Esophagus muscularis mucosa (tissue), 4 donors: ENCODE results near the gene MSH3. TPM values are rescaled to one million over a fixed set of nuclear protein-coding genes. Genes with fewer than 3 reads are reported as not detected.

Source experiments
- DNase-seq: peaks from one replicate; pipeline ENCODE4 v3.0.0-alpha.2; 2017; ENCODE audit errors: extremely low spot score
- H3K27ac ChIP-seq, 4 donors: fragments of 200-600 bp; sonication (generic); replicated peaks in 1 of 4; 1 replicate in 3 of 4; 2 replicates in 1 of 4; pipeline ENCODE4 v1.5.1; 2016 to 2019; ENCODE audit warnings: mild to moderate bottlenecking in 1 of 4
- H3K27me3 ChIP-seq, 4 donors: fragments of 200-600 bp; sonication (generic); one replicate each; pipeline versions ENCODE4 v1.5.1 to v1.6.0; 2016 to 2019
- H3K36me3 ChIP-seq, 4 donors: fragments of 200-600 bp; sonication (generic); one replicate each; pipeline ENCODE4 v1.5.1; 2016 to 2019
- H3K4me1 ChIP-seq, 4 donors: fragments of 200-600 bp; sonication (generic); one replicate each; pipeline ENCODE4 v1.5.1; 2016 to 2019
- H3K4me3 ChIP-seq, 4 donors: fragments of 200-600 bp; sonication (generic); 1 replicate in 2 of 4; 2 replicates in 2 of 4; pipeline ENCODE4 v1.5.1; 2016 to 2019; ENCODE audit warnings: mild to moderate bottlenecking in 4 of 4, moderate library complexity in 1 of 4
- H3K9me3 ChIP-seq, 4 donors: fragments of 200-600 bp; sonication (generic); 1 replicate in 3 of 4; 2 replicates in 1 of 4; pipeline ENCODE4 v1.5.1; 2016 to 2019
- EP300 ChIP-seq: sonication (generic); formaldehyde crosslinking; IDR thresholded peaks from one replicate; pipeline ENCODE4 v1.6.1; 2017; ENCODE audit warnings: antibody characterized with exemption
- POLR2A ChIP-seq: fragments of 450-650 bp; IDR thresholded peaks from one replicate; pipeline ENCODE4 v1.6.1; 2017; ENCODE audit warnings: antibody characterized with exemption, moderate library complexity, mild to moderate bottlenecking, low read depth
- POLR2AphosphoS5 ChIP-seq, 2 donors: sonication (generic); formaldehyde crosslinking; IDR thresholded peaks; one replicate each; pipeline ENCODE4 v1.6.1; 2017; ENCODE audit warnings: antibody characterized with exemption in 2 of 2
- WGBS: methylation state at CpG from one replicate; pipeline ENCODE4 v1.1.5; 2018; 5-methylcytosine and 5-hydroxymethylcytosine counted together
- intact Hi-C: fragments of 100-400 bp; cut with DNase I; formaldehyde crosslinking; loops from one replicate; pipeline ENCODE4 v1.15.1; 2023
- total RNA-seq, 4 donors: library from RNA; depleted of rRNA; stranded (reverse); fragments of >200 nt; gene quantifications; one replicate each; pipeline versions ENCODE4 v1.1.0 to v1.2.1, GENCODE V29; 2016
- TF ChIP-seq, protein P1 (sequence below), 3 experiments: fragments of 200-600 bp in 2 of 3; fragments of 450-650 bp in 1 of 3; sonication (generic) in 2 of 3; IDR thresholded peaks; one replicate each; pipeline ENCODE4 v1.5.1; 2017 to 2019; ENCODE audit warnings: antibody characterized with exemption in 3 of 3, mild to moderate bottlenecking in 2 of 3, moderate library complexity in 1 of 3

Gene MSH3
- total RNA-seq, 4 donors from 2014 or later, result 7.6 to 11.6 (median 9.3) TPM

DNA sequence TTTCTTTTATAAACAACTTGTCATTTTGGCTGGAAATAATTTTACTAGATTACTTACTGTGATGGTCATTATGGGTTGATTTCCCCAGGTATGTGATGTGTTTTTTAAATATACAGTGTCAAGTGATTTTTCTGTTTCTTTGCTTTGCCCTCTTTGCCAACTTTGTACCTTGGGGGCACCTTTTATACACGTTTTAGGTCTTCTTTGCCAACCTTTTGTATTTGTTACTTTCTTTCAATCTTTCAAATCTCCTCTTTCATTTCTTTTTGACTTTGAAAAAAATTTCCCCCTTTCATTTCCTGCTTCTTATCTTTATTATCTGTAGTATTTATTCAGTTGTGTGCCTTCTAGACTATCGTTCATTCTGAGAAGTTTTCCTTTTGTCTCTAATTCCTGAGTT is 65.7 kb downstream of the MSH3 start:
- H3K36me3 ChIP-seq, result peaks cover 0 to 14% (median 6%) of the 10 kb centered on the region in 4 donors
- H3K27me3 ChIP-seq, result no peaks in the 10 kb centered on the region
- intact Hi-C loops, result no loop called here
- no peak for TF ChIP-seq POLR2A
- TF ChIP-seq EP300, result no peak
- TF ChIP-seq, protein P1, sequence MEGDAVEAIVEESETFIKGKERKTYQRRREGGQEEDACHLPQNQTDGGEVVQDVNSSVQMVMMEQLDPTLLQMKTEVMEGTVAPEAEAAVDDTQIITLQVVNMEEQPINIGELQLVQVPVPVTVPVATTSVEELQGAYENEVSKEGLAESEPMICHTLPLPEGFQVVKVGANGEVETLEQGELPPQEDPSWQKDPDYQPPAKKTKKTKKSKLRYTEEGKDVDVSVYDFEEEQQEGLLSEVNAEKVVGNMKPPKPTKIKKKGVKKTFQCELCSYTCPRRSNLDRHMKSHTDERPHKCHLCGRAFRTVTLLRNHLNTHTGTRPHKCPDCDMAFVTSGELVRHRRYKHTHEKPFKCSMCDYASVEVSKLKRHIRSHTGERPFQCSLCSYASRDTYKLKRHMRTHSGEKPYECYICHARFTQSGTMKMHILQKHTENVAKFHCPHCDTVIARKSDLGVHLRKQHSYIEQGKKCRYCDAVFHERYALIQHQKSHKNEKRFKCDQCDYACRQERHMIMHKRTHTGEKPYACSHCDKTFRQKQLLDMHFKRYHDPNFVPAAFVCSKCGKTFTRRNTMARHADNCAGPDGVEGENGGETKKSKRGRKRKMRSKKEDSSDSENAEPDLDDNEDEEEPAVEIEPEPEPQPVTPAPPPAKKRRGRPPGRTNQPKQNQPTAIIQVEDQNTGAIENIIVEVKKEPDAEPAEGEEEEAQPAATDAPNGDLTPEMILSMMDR (IDR thresholded peaks at IDR 0.05), result no peak
- TF ChIP-seq POLR2AphosphoS5 (IDR thresholded peaks at IDR 0.05), result no peak
- no peak for DNase-seq
- no peak overlapping the region for H3K27ac ChIP-seq
- H3K4me1 ChIP-seq, result no peaks in the 10 kb centered on the region
- WGBS, result 93% methylated on average over 2 of the region's 2 CpGs
- no peak overlapping the region for H3K4me3 ChIP-seq
- peaks cover 0 to 10% (median 0%) of the 10 kb centered on the region in 4 donors for H3K9me3 ChIP-seq

DNA sequence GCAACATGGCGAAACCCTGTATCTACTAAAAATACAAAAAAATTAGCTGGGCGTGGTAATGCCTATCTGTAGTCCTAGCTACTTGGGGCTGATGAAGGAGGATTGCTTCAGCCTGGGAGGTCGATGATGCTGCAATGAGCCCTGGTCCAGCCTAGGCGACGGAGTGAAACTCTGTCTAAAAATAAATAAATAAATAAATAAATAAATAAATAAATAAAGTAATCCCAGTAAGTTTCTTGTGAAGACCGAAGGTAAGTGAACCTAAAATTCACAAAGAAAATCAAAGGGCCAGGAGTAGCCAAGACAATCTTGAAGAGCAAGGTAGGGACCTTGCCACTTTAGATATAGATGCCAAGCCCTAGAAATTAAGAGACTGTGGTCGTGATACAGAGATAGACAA is 68.5 kb downstream of the MSH3 start:
- TF ChIP-seq POLR2AphosphoS5 (IDR thresholded peaks at IDR 0.05), result no peak
- TF ChIP-seq, protein P1 (IDR thresholded peaks at IDR 0.05), result no peak
- TF ChIP-seq EP300, result no peak
- no peak for TF ChIP-seq POLR2A
- H3K9me3 ChIP-seq, result peaks cover 0 to 10% (median 0%) of the 10 kb centered on the region in 4 donors
- H3K36me3 ChIP-seq, result peaks cover 6 to 37% (median 28%) of the 10 kb centered on the region in 4 donors
- WGBS, result 96% methylated on average over 7 of the region's 7 CpGs
- no peak overlapping the region for H3K4me3 ChIP-seq
- H3K4me1 ChIP-seq, result no peaks in the 10 kb centered on the region
- no peaks in the 10 kb centered on the region for H3K27me3 ChIP-seq
- no peak for DNase-seq
- intact Hi-C loops, result no loop called here
- H3K27ac ChIP-seq, result no peak overlapping the region

DNA sequence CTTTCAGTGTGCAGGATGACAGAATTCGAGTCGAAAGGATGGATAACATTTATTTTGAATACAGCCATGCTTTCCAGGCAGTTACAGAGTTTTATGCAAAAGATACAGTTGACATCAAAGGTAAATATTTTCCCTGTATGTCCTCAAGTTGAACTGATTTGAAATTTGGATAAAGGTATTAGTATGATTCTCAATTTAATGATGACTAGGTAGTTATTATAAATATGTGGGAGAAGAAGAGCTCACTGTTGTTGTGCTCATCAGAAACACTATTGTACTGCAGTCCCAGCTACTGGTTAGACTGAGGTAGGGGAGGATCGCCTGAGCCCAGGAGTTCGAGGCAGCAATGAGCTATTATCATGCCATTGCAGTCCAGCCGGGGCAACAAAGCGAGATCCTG is 71.0 kb downstream of the MSH3 start:
- Histone ChIP-seq H3K36me3 (peaks cover 17 to 51% (median 28%) of the 10 kb centered on the region in 4 donors), H3K9me3 (no peaks in the 10 kb centered on the region), H3K4me1 (no peaks in the 10 kb centered on the region), H3K4me3 (no peak overlapping the region), H3K27me3 (no peaks in the 10 kb centered on the region), H3K27ac (no peak overlapping the region)
- no peak for DNase-seq
- intact Hi-C loops, result no loop called here
- 96% methylated on average over 6 of the region's 6 CpGs for WGBS
- TF ChIP-seq EP300 (no peak), POLR2A (no peak), POLR2AphosphoS5 (IDR thresholded peaks at IDR 0.05) (no peak)
- TF ChIP-seq, protein P1 (IDR thresholded peaks at IDR 0.05), result no peak

DNA sequence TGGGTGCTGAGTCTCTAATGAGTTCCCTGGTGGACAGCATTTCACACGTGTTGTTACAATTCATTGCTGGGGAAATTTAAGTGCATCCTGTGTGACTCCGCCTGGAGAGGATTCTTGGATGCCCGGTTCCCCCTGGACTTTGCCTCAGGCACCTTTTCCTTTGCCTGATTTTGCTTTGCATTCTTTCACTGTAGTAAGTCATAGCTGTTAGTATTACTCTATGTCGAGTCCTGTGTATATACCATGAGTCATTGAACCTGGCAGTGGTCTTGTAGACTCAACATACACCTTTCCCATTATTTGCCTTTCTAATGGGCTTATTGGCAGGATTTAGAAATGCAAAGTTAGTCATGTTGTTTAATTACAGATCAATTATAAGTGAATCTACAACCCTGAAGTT is 82.3 kb downstream of the MSH3 start:
- intact Hi-C loops, result no loop called here
- DNase-seq, result no peak
- TF ChIP-seq, protein P1 (IDR thresholded peaks at IDR 0.05), result no peak
- TF ChIP-seq POLR2AphosphoS5 (IDR thresholded peaks at IDR 0.05) (no peak), POLR2A (no peak), EP300 (no peak)
- H3K4me3 ChIP-seq, result no peak overlapping the region
- H3K9me3 ChIP-seq, result no peaks in the 10 kb centered on the region
- H3K4me1 ChIP-seq, result no peaks in the 10 kb centered on the region
- no peak overlapping the region for H3K27ac ChIP-seq
- WGBS, result 78% methylated on average over 4 of the region's 4 CpGs
- H3K27me3 ChIP-seq, result no peaks in the 10 kb centered on the region
- H3K36me3 ChIP-seq, result peaks cover 0 to 12% (median 0%) of the 10 kb centered on the region in 4 donors

DNA sequence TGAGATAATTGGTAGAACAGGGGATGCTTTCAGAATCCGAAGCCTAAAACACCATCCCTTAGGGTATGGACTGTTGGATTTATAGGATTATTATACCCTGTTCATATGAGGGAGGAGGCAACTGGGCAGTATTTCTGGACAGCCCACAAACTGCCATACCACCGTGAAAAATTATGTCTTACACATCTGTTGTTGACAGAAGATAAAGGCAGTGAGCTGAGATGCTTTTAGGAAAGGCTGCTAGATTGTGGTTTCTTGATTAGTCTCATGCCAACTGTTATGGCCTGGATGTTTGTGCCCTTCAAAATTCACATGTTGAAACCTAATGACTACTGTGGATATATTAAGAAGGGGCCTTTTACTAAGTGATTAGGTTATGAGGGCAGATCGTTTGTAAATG is 84.0 kb downstream of the MSH3 start:
- intact Hi-C loops, result no loop called here
- 73% methylated on average over 3 of the region's 3 CpGs for WGBS
- no peaks in the 10 kb centered on the region for H3K27me3 ChIP-seq
- H3K9me3 ChIP-seq, result no peaks in the 10 kb centered on the region
- H3K36me3 ChIP-seq, result peaks cover 0 to 27% (median 8%) of the 10 kb centered on the region in 4 donors
- no peaks in the 10 kb centered on the region for H3K4me1 ChIP-seq
- no peak for DNase-seq
- no peak overlapping the region for H3K4me3 ChIP-seq
- no peak overlapping the region for H3K27ac ChIP-seq
- no peak for TF ChIP-seq EP300
- TF ChIP-seq, protein P1 (IDR thresholded peaks at IDR 0.05), result no peak
- no peak for TF ChIP-seq POLR2AphosphoS5 (IDR thresholded peaks at IDR 0.05)
- TF ChIP-seq POLR2A, result no peak
